Osteoblast (primary cell): Measurements from ENCODE around the gene FAM200A. TPM values are rescaled to one million over a fixed set of nuclear protein-coding genes. Genes with fewer than 3 reads are reported as not detected.
A peak's percentile ranks its signal among the peaks of the same experiment; 100 is the strongest.

Experiments
- DNase-seq: peaks from one replicate; pipeline ENCODE4 v3.0.0; 2011; ENCODE audit warnings: low spot score, mixed read lengths; ENCODE audit not compliant: insufficient read length; ENCODE audit errors: missing footprints
- H2AFZ ChIP-seq: 2 replicates; pipeline ENCODE4 v1.6.0; 2011; ENCODE audit warnings: mild to moderate bottlenecking, low read length
- H3K27ac ChIP-seq: 2 replicates; pipeline ENCODE4 v1.5.1; 2011; ENCODE audit warnings: mild to moderate bottlenecking, low read depth, low read length, moderate library complexity
- H3K27me3 ChIP-seq: 2 replicates; pipeline ENCODE4 v1.6.0; 2012; ENCODE audit warnings: mild to moderate bottlenecking, control low read depth, inconsistent platforms, low read length, moderate library complexity; ENCODE audit not compliant: insufficient read depth
- H3K36me3 ChIP-seq: 2 replicates; pipeline ENCODE4 v1.5.1; 2011; ENCODE audit warnings: mild to moderate bottlenecking, low read length, control low read depth, moderate library complexity; ENCODE audit not compliant: insufficient read depth
- H3K4me1 ChIP-seq: 2 replicates; pipeline ENCODE4 v1.5.1; 2011; ENCODE audit warnings: mild to moderate bottlenecking, low read length, control low read depth, moderate library complexity; ENCODE audit not compliant: insufficient read depth
- H3K4me2 ChIP-seq: 2 replicates; pipeline ENCODE4 v1.6.0; 2011; ENCODE audit warnings: mild to moderate bottlenecking, low read length; ENCODE audit not compliant: insufficient read depth
- H3K4me3 ChIP-seq: fragments of 200-600 bp; sonication (generic); 3 replicates; pipeline ENCODE4 v1.5.1; 2012; ENCODE audit warnings: mild to moderate bottlenecking, low read length, inconsistent platforms; ENCODE audit not compliant: insufficient read depth
- H3K79me2 ChIP-seq: 2 replicates; pipeline ENCODE4 v1.6.0; 2012; ENCODE audit warnings: mild to moderate bottlenecking, low read length, control low read depth, inconsistent platforms; ENCODE audit not compliant: insufficient read depth
- H3K9me3 ChIP-seq: 2 replicates; pipeline ENCODE4 v1.5.1; 2011; ENCODE audit warnings: low read depth, low read length, control low read depth
- H4K20me1 ChIP-seq: 2 replicates; pipeline ENCODE4 v1.6.0; 2012; ENCODE audit warnings: mild to moderate bottlenecking, low read length, control low read depth; ENCODE audit not compliant: insufficient read depth
- total RNA-seq: library from RNA; depleted of rRNA; stranded (reverse); fragments of >200 nt; gene quantifications from 2 replicates; pipeline ENCODE4 v1.2.3, GENCODE V29; 2012
- TF ChIP-seq, protein P1 (sequence below): IDR thresholded peaks from 2 replicates; pipeline ENCODE4 v1.5.1; 2011; ENCODE audit warnings: mild to moderate bottlenecking, low read depth, low read length, moderate library complexity; ENCODE audit errors: extremely low read depth

FAM200A gene
- total RNA-seq, 1 donor = 7.6 TPM

DNA sequence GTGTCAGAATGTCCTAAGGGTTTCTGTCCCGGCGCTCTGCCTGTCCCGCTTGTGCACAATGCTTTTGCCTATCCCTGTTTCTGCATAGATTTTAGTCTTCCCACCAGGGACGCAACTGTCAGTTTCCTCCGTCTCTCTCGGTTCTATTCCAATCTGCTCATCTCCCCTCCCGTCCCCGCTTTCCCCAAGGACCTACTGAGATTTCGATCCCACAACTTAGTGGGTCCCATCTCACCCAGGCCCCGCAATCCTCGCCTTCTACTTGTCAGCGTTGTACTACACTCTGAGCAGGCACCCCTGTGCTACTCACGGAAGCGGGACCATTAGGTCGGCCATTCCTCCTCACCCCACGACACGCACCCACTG is 6.0 kb upstream of the FAM200A start:
- peak overlapping the region; percentile 91 for H3K4me3 ChIP-seq
- peak overlapping the region; percentile 94 for H2AFZ ChIP-seq
- H3K79me2 ChIP-seq = peaks cover 57% of the 10 kb centered on the region
- TF ChIP-seq, protein P1, sequence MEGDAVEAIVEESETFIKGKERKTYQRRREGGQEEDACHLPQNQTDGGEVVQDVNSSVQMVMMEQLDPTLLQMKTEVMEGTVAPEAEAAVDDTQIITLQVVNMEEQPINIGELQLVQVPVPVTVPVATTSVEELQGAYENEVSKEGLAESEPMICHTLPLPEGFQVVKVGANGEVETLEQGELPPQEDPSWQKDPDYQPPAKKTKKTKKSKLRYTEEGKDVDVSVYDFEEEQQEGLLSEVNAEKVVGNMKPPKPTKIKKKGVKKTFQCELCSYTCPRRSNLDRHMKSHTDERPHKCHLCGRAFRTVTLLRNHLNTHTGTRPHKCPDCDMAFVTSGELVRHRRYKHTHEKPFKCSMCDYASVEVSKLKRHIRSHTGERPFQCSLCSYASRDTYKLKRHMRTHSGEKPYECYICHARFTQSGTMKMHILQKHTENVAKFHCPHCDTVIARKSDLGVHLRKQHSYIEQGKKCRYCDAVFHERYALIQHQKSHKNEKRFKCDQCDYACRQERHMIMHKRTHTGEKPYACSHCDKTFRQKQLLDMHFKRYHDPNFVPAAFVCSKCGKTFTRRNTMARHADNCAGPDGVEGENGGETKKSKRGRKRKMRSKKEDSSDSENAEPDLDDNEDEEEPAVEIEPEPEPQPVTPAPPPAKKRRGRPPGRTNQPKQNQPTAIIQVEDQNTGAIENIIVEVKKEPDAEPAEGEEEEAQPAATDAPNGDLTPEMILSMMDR = no peak
- peak; percentile 71 for DNase-seq
- peak overlapping the region; percentile 91 for H3K4me2 ChIP-seq
- H3K36me3 ChIP-seq = peaks cover 26% of the 10 kb centered on the region
- H3K27me3 ChIP-seq = no peaks in the 10 kb centered on the region
- no peaks in the 10 kb centered on the region for H4K20me1 ChIP-seq
- peaks cover 29% of the 10 kb centered on the region for H3K4me1 ChIP-seq
- no peaks in the 10 kb centered on the region for H3K9me3 ChIP-seq
- peak overlapping the region; percentile 91 for H3K27ac ChIP-seq

DNA sequence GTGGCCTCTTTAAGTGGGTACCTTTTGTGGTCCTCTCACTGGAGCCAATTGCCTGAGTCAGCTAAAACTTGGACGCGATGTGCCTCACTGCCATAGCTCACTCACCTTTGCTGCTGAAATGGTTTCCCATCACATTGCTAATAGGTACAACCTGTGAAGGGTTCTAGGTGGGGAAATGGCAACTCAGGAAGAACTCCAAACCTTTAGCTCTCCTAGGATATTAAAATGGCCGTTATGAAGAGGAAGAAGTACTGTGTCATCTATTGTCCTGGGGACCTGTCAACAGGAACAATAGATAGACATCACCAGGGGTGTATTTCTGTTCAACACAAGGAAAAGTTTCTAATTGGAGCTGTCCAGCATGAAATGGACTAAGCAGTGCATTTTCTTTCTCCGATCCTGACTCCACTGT is 5.3 kb upstream of the FAM200A start:
- no peaks in the 10 kb centered on the region for H4K20me1 ChIP-seq
- TF ChIP-seq, protein P1 = no peak
- H2AFZ ChIP-seq = no peak overlapping the region
- peak overlapping the region; percentile 91 for H3K4me2 ChIP-seq
- H3K36me3 ChIP-seq = peaks cover 21% of the 10 kb centered on the region
- H3K27ac ChIP-seq = peak overlapping the region; percentile 91
- H3K9me3 ChIP-seq = no peaks in the 10 kb centered on the region
- peaks cover 29% of the 10 kb centered on the region for H3K4me1 ChIP-seq
- no peaks in the 10 kb centered on the region for H3K27me3 ChIP-seq
- DNase-seq = no peak
- H3K4me3 ChIP-seq = peak overlapping the region; percentile 91
- peaks cover 57% of the 10 kb centered on the region for H3K79me2 ChIP-seq

DNA sequence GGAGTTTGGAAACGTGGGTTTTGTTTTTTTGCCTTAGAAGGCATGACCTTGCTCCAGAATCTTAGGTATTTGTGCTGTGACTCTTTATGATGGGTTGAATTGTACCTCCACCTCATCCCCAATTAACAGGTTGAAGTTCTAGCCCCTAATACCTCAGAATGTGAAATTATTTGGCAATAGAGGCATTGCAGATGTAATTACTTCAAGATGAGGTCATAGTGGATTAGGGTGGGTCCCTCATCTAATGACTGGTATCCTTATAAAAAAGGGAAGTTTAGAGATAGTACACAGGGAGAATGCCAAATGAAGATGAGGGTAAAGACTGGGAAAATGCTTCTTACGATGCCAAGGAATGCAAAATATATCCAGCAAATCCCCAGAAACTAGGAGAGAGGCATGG is 3.0 kb upstream of the FAM200A start:
- Histone ChIP-seq H3K27ac (no peak overlapping the region), H3K79me2 (peaks cover 55% of the 10 kb centered on the region)

DNA sequence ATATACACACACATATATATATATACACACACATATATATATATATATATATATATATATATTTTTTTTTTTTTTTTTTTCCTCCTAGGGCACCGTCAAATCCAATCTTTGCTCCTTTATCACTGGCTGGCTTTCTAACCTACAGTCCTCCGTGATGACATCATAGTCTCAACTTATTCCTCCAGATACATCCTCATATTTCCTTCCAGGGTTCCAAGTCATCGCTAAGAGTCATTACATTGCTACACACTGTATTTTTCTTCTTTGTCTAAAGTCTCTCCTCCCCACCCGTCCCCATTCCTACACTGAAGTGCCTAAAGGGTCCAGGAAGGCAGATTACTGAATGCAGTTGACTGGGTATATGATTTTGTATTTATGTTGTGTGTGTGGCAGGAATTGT is 1.1 kb upstream of the FAM200A start:
- H3K27ac ChIP-seq = no peak overlapping the region
- no peaks in the 10 kb centered on the region for H3K27me3 ChIP-seq
- peaks cover 40% of the 10 kb centered on the region for H3K79me2 ChIP-seq
- DNase-seq = no peak
- no peak overlapping the region for H3K4me2 ChIP-seq
- H2AFZ ChIP-seq = no peak overlapping the region
- H3K4me1 ChIP-seq = peaks cover 17% of the 10 kb centered on the region
- no peak overlapping the region for H3K4me3 ChIP-seq
- TF ChIP-seq, protein P1 = no peak
- peaks cover under 1% of the 10 kb centered on the region for H3K9me3 ChIP-seq
- no peaks in the 10 kb centered on the region for H4K20me1 ChIP-seq
- H3K36me3 ChIP-seq = peaks cover 2% of the 10 kb centered on the region

More for the DNA sequence above, 3.0 kb upstream of the FAM200A start:
- H2AFZ ChIP-seq = no peak overlapping the region
- no peaks in the 10 kb centered on the region for H4K20me1 ChIP-seq
- H3K27me3 ChIP-seq = no peaks in the 10 kb centered on the region
- peaks cover 19% of the 10 kb centered on the region for H3K4me1 ChIP-seq
- H3K9me3 ChIP-seq = no peaks in the 10 kb centered on the region
- DNase-seq = no peak
- H3K4me2 ChIP-seq = no peak overlapping the region
- no peaks in the 10 kb centered on the region for H3K36me3 ChIP-seq
- TF ChIP-seq, protein P1 = no peak
- H3K4me3 ChIP-seq = no peak overlapping the region
